CD4-positive, alpha-beta T cell treated with Interleukin-6 at 100 ng/mL for 8 hours (primary cell): ENCODE results near the gene ATP6V0A4.
"Not testable (repeated sequence)": the region's sequence is repeated elsewhere in the genome, so short reads cannot be mapped to it uniquely, and the experiment has no call there.

Experiments used
- DNase-seq: peaks from one replicate; pipeline ENCODE4 v3.0.0-alpha.2; 2020; ENCODE audit warnings: mixed read lengths, low spot score

Gene ATP6V0A4

DNA sequence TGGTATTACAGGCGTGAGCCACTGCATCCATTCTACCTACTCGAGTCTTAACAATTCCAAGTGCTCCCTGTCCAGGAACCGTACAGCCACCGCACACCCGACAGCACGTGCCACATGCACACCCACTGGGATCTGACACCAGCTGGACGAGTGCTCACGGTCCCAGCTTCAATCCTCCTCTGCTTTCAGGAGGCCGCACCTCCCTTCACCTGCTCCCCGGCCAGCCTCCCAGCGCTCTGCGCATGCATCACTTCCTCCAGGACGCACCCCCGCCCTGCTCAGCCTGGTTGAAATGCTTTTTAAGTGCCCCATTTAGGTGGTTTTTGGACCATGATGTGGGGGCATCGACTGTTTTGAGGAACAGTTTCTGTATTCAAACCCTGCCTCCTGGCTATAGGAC lies 47.5 kb downstream of the ATP6V0A4 start:
- no peak for DNase-seq

DNA sequence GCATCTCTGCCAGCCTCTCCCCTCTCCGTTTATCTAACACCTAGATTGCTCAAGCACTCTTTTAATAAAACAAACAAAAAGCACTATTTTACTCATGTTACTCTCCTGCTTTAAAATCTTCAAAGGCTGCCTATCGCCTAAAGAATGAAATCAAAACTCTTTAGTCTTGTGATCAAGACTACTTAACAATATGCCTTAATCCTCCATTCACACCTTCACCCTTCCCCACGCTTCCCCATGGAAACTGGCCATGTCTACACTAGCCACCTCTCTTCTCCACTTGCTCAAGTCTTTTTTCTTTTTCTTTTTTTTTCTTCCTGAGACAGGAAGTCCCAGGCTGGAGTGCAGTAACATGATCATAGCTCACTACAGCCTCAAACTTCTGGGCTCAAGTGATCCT lies 48.0 kb downstream of the ATP6V0A4 start:
- DNase-seq: no peak

DNA sequence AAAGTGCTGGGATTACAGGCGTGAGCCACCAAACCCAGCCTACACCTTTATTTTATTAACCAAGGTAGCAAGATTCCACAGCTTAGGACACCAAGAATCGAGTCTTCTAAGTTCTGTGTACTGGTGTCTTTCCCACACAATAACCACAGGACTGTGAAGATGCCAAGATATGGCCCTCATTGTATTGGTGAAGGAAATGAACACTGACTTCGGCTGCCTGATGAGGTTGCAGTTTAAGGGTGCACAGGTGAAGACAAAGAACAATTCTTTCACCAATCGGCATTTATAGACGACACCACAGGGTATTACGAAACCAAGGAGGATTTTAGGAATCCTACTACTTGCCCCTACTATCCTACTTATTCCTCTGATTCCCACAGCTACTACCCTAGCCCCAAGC lies 49.3 kb downstream of the ATP6V0A4 start:
- no peak for DNase-seq

DNA sequence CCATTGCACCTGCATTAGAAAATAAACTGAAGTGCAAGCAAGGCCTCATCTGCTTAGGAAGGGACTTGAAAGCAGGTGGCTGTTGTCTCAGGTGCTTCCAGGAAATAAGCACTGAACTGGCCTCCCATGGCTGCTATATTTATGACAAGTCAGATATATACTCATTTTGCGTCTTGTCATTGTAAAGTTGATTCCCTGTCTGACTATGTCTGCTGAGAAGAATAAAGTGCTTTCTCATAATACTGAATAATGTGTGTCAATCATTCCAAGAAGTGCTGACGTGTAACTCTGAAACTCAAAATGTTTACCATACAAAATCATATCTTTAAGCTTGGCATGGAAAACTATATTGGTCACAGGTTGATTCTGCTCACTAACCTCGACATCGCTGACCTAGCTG lies 51.9 kb downstream of the ATP6V0A4 start:
- DNase-seq: no peak

DNA sequence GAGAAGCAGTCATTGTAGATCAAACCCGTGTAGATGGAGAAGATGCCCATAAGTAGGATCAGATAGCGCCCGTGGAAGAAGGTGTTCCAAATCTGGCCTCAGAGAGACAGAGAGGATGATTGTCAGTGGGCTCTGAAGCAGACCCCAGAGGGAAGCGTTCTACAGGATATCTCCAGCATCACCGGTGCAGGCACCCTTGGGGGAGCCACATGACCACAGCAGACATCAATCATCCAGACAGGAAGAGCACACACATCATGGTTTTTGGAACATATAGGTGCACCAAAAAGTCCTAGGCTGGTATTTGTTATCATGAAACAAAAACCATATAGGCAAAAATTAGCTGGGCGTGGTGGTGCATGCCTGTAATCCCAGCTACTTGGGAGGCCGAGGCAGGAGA lies 52.8 kb downstream of the ATP6V0A4 start:
- DNase-seq: no peak

DNA sequence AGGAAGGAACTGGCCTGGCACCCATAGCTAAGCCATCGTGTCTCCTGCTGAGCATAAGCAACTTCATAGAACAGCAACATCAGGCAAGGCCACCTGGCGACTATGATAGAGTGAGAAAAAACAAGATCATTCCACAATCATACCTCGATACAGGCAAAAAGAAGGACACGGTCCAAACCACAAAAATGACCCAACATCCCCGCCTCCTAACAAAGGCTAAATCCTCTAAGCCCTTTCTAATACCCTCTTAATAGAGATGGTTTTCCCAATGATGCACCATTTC lies 56.6 kb downstream of the ATP6V0A4 start:
- no peak for DNase-seq

DNA sequence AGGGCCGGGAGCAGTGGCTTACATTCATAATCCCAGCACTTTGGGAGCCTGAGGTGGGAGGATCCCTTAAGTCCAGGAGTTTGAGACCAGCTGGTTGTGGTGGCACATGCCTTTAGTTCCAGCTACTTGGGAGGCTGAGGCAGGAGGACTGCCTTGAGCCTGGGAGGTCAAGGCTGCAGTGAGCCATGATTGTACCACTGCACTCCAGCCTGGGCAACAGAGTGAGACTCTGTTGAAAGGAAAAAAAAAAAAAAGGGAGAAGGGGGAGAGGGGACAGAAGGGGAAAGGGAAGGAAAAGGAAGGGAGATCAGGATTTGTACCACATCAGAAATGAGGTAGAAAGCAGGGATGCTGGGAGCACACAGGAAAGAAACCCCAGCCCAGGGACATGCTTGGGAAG lies 58.1 kb downstream of the ATP6V0A4 start:
- no peak for DNase-seq

DNA sequence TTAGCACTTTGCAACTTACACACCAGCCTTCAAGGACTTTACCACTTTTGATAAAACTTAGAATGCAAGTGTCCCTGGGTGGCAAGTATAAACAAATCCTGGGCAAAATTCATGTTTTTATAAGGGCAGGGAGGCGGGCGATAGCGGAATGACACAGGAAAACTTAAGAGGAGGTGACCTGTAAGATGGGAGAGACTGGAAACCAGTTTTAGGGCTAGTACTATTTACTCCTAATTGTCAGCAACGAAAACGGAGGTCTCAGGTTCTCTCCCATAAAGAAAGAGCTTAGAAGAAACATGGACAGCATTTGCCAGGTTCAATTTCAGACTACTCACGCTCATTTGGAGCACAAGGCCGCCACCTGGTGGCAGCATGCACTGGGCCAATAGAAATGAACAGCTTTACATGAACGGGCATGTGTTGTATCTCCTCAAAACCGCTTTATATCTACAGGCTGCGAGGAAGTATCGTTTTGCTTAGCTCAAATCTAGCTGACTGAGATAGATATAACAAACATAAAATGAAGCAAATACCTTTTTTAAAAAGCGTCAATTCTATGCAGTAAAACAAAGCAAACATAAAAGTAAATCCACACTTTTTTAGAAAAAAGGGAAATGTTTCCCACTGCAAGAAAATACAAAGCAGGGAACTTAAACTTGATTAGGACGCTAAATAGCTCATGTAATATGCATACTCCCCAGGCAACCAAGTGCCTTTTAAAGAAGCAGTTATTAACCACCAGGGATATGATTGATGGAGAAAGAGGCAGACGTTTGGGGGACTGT lies 59.3 kb downstream of the ATP6V0A4 start:
- DNase-seq: peak; percentile 84

DNA sequence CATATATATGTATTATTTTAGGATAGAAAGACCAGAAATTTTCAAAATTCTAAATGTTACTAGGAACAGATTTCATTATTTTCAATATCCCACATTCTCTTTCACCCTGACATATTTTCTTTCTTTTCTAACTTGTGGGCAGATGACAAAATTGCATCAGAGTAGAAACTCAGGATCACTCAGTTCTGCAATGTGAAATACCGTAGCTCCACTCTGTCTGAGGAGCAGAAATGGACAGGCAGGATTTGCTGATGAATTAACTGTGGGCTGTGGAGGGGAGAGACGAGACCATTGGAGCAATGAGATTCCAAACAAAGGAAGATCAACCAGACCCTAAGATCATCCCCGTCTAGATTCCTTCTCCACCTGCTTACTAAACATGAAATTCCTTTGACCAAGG lies 59.9 kb downstream of the ATP6V0A4 start:
- no peak for DNase-seq

DNA sequence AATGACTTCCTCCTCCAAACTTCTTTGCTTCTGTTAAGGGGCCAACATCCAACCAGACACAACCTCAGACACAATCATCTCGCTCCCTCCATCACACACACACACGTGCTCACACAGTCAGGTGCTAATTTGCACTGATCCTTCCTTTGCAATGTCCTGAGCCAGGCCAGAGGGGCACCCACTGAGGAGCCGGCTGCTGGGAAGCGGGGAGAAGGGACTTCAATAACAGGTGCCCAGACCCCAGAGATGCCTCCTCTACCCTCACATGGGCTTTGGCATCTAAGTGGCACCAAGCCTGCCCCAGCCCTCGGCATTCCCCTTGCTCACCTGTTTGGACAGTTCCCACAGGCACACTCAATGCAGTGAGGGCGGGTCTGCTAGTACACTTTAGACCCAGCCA lies 62.6 kb downstream of the ATP6V0A4 start:
- no peak for DNase-seq

DNA sequence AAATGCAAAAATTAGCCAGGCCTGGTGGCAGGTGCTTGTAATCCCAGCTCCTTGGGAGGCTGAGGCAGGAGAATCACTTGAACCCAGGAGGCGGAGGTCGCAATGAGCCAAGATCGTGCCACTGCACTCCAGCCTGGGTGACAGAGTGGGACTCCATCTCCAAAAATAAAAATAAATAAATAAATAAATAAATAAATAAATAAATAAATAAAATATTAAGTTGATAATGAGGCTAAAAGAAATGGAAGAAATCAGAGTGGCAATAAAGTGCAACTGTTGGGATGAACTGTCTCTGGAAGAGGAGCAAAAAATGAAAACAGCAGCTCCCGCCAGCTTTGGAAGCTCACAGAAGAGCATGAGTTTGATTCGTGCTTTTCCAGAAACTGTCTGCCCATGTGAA lies 66.3 kb downstream of the ATP6V0A4 start:
- not testable (repeated sequence) for DNase-seq

DNA sequence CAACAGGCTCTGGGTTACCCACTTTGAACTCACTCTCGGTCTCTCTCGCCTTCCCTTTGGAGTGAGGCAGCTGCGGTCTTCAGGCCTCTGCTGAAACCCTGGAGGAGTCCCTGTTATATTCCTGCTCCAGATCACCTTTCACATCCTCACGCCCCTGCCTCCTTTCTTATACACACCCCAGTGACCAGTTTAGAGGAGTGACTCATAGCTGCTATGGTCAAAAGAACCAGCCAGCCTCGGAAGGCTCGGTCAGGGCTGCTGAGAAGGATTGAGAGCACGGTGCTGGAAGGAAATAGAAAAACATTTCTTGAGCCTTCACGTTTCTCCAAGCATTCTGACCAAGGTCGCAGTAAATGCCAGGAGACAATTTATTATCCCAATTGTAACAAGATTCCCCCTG lies 68.6 kb downstream of the ATP6V0A4 start:
- no peak for DNase-seq

DNA sequence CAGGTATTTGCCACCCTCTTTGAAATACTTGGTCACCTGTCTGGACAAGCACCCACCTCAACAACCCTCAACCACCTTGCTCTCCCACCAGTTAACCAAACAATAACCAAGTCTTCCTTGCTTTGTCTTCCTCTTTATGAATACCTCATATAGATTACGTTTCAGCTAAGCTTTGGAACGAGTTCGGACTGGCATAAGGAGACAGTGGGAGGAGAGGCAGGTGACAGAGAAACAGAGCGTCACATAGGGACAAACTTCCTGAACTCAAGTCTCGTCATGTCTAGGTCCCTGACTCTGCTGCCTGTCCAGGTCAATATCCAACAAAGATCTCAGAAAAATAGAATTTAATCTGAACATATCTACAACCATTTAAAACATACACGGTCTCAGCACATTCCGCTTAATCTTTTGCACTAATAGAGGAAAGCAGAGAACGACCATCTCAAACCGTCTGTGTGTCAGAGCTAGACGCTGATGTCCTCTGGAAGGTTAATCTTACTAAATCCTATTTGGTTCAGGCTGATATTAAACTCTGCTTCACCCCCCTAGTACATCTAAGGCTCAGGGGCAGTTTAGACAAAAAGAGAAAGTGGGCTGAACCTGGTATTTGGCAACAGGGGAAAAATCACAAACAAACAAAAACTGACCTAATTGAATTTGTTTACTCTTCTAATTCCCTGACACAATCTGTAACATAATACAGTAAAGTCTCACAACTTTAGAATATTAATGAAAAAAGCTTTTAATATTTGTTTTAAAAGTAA lies 70.5 kb downstream of the ATP6V0A4 start:
- no peak for DNase-seq

DNA sequence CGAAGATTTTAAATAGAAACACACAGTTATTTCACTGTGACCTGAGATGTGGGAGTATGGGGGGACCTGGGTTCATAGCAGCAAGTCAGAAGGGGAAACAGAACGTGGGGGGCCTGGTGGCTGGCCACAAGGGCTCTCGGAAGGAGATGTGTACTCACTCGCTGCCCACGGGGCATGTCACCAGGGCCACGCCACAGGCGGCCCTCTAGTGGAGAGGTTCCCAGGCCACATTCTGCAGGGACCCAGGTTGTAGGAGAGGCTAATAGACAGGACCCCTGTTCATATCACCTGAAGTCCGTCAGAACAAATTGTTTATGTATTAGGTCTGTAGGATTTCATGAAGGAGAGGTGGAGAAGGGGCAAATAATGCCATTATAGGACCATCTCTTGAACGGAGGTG lies 71.7 kb downstream of the ATP6V0A4 start:
- DNase-seq: no peak

DNA sequence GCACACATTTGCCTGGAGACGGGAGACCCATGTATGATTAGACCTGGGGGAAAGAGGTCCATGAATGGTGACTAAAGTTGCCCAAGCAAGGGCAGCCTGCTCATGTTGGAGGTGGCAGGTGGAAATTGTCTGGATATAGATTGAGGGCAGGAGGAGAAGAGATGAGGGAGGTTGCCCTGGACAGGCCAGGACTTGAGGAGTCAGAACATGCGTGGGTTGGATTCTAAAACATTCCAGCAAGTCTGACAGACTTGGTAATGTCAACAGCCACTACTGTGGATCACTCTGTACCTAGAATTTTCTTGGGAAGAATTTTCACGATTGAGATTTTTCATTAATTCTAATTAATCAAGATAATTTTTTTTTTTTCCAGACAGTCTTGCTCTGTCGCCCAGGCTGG lies 77.7 kb downstream of the ATP6V0A4 start:
- no peak for DNase-seq

DNA sequence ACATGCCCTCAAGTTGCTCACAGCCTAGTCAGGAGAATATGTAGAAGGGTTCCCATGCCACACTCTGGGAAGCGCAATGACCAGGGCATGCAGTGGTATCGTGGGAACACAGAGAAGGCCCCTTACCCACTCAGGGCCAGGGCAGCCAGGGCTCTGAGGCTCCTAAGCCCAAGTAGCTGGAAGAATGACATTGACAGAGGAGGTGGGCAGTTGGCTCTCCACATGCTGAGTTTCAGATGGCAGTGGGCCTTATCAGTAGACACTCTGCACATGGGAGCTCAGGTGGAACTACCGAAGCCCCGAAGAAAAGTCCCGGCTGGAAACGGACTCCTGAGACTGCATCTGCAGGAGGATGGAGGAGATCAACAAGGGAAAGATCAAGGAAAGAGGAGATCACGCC lies 81.1 kb downstream of the ATP6V0A4 start:
- no peak for DNase-seq

DNA sequence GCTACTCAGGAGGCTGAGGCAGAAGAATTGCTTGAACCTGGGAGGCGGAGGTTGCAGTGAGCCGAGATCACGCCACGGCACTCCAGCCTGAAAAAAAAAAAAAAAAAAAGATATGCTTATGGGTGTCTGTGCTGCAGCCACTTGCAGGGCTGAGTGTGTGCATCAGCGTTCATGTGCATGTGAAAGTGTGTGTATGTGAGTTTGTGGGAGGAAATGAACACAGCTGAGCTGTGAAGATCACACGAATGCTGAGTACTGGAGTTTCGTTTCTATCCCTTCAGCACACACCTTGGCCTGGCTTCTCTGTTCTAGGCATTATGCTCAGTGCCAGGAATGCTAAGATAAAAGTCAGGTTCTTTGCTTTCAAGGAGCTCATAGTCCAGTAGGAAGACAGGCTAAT lies 84.8 kb downstream of the ATP6V0A4 start:
- DNase-seq: no peak

DNA sequence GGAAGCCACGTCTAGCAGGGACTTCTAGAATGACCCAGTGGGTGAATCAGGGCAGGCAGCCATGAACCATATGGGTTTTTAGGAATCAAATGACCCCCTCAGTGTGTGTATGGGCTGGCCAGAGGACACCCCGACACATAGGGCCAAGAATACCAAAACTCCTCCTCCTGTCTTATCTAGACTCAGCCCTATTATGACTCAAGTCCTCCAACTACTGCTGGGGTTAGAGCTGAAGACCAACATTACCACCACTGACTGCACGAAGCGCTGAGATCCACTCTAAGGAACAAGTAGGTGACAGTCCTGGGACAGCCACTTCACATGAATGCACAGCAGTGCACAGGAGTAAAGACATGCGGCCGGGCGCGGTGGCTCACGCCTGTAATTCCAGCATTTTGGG lies 85.3 kb downstream of the ATP6V0A4 start:
- no peak for DNase-seq

DNA sequence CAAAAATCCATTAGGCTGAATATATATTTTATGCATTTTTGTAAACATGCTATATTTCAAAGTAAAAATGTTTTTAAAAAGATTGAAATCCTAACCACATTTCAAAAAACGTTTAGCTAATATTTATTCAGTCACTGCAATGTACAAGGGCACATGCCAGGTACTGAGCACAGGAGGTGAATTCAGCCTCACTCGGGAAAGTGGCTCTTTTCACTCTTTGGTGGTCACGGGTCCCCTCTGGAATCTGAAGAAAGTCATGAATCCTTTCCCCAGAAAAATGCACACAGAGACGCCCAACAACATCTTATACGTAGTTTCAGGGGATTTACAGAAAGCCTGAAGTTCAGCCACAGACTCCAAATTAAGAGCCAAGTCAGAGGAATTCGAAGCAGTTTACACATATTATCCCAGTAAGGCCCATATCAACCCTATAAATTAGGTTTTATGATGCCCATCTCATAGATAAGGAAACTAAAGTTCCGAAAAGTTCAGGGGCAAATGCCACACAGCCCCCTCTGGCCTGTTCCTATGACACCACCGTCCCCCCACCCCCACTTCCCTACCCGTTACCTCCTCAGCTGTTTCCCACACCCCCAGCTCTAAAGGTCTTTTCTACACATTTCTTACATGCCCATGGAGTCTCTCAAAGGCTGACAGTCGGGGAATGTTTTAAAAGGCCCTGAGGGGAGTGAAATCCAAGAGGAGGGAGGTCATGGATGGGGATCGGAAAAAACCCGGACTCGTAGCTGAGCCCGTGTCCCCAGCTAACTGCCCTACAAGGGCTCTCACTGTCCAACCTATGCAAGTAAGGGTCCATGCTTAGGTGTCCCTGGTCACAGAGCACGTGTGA lies 87.2 kb downstream of the ATP6V0A4 start:
- DNase-seq: no peak

DNA sequence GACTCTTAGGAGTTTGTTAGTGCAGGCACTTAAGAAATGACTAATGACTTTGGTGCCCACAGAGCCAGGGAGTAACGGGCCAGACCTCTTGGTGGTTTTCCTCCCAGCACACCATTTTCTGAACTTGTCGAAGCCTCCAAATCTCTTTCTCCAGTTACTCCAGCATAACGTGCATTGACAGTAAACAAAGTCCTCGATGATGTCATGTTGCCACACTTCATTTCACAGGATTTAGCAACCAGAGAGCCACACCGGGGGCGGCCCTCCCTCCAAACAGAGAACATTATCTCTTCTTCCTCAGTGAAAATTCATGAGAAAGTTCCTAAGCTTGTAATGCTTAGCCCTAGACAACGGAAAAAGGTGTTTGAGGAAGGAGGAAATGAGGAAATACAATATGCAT lies 92.8 kb downstream of the ATP6V0A4 start:
- no peak for DNase-seq

DNA sequence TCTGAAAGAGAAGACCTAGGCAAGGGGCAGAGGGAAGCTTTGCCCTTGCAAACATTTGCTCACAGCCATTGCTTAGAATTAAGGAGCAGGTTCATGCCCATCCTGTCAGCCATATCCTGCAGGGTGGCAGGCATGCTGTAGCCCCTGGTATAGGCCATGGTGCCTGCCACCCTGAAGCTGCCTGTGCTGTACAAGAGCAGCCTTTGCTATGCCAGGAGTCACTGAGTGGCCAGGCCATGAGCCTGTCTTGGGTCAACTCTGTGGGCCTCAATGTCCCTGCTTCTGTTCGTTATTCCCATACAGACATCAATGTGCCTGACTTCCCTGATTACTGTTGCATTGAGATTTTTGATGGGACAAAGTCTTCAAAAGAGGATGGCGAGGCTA lies 96.5 kb downstream of the ATP6V0A4 start:
- DNase-seq: no peak

DNA sequence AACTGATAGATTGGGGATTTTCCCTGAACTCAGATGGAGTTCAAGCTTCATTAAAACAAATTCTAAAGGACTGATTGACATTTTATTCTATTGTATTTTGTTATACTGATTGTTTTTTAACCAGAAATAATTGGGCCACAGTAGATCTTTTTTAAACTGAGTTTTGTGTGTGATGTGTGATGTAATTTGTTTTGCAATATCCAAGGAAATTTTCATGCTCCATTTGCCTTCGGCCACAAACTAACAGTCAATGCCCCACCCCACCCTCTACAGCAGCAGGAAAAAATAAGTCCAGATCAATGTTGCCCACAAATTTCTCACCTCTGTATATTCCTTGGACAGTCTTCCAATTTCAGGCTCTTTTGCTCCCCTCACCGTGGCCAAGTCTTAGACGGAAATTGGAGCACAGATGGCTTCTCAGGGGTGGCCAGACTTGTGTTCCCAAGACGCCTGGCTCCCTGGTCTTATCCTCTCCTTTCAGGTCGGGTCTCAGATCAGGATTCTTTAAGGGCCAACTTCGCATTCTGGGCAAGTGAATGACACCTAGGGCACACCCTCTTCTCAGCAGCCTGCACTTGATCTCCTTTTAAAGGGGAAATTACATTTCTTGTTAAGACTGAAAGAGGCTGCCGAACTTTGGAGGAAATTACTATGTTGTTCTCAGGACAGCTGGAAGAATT lies 97.0 kb downstream of the ATP6V0A4 start, which contains the start of gene SVOPL:
Gene SVOPL (minus strand): TSS at position 506 of the 680 bp plus-strand sequence. CDS start 22,317 bp downstream, outside the sequence.
- DNase-seq: no peak
